Measurements from ENCODE around the gene NAA20. TPM values are rescaled to one million over a fixed set of nuclear protein-coding genes. Genes with fewer than 3 reads are reported as not detected.

The NAA20 gene
- total and polyA plus RNA-seq, 8 donors: 48.7 to 73.3 (median 65.6) TPM

- H3K9me3 ChIP-seq: no peaks in the 10 kb centered on the region
- H3K27me3 ChIP-seq: no peaks in the 10 kb centered on the region
- DNase-seq (peak; percentile 95 to 98 (median 98)), ATAC-seq (peak; percentile 98)
- H3K36me3 ChIP-seq: peaks cover 0 to 32% of the 10 kb centered on the region in 2 donors
- H3K4me1 ChIP-seq: peaks cover 8 to 20% of the 10 kb centered on the region in 2 donors
- intact Hi-C loops (cut with DNase I): no loop called here
- TF ChIP-seq CTCF (IDR thresholded peaks at IDR 0.05): peak in 1 of 2 donors; percentile 25
- H3K27ac ChIP-seq: peak within 1 kb of the TSS; percentile 85 to 94
- peak within 1 kb of the TSS; percentile 94 to 98 for H3K4me3 ChIP-seq
Measured at GRCh38 chr20:20052074-20052970, 35.2 kb downstream of the NAA20 start, which contains the start of the genes CFAP61 and CRNKL1. CFAP61 (plus strand) TSS chr20:20052532; CDS start chr20:20056654, 4,122 bp downstream. CRNKL1 (minus strand) TSS chr20:20052466; CDS start chr20:20052342, 124 bp downstream.

- no peak for TF ChIP-seq CTCF (IDR thresholded peaks at IDR 0.05)
- no peaks in the 10 kb centered on the region for H3K9me3 ChIP-seq
- intact Hi-C loops (cut with DNase I): no loop called here
- DNase-seq: no peak
- H3K27ac ChIP-seq: no peak overlapping the region
- no peak overlapping the region for H3K4me3 ChIP-seq
- H3K27me3 ChIP-seq: peaks cover 0 to 10% of the 10 kb centered on the region in 2 donors
- H3K4me1 ChIP-seq: no peaks in the 10 kb centered on the region
- ATAC-seq: no peak
- H3K36me3 ChIP-seq: no peaks in the 10 kb centered on the region
Measured at GRCh38 chr20:20060234-20060998, 43.3 kb downstream of the NAA20 start.

GRCh38 chr20:20063941-20064702, 47.0 kb downstream of the NAA20 start:
- intact Hi-C loops (cut with DNase I): no loop called here
- Histone ChIP-seq H3K27me3 (peaks cover 0 to 10% of the 10 kb centered on the region in 2 donors), H3K27ac (no peak overlapping the region), H3K36me3 (no peaks in the 10 kb centered on the region), H3K4me3 (no peak overlapping the region), H3K9me3 (no peaks in the 10 kb centered on the region), H3K4me1 (no peaks in the 10 kb centered on the region)
- no peak for TF ChIP-seq CTCF (IDR thresholded peaks at IDR 0.05)
- ATAC-seq (no peak), DNase-seq (no peak)

- no peak for TF ChIP-seq CTCF (IDR thresholded peaks at IDR 0.05)
- H3K27ac ChIP-seq: no peak overlapping the region
- intact Hi-C loops (cut with DNase I): no loop called here
Measured at GRCh38 chr20:20065361-20065760, 48.2 kb downstream of the NAA20 start.

More at GRCh38 chr20:20065361-20065760, 48.2 kb downstream of the NAA20 start:
- no peak for ATAC-seq
- H3K4me1 ChIP-seq: no peaks in the 10 kb centered on the region
- no peaks in the 10 kb centered on the region for H3K36me3 ChIP-seq
- no peaks in the 10 kb centered on the region for H3K9me3 ChIP-seq
- H3K27me3 ChIP-seq: peaks cover 0 to 10% of the 10 kb centered on the region in 2 donors
- DNase-seq: peak in 2 of 4 donors; percentile 33 to 56
- no peak overlapping the region for H3K4me3 ChIP-seq
